ENCODE results near the gene CNTNAP2.
"Not testable (repeated sequence)": the region's sequence is repeated elsewhere in the genome, so short reads cannot be mapped to it uniquely, and the experiment has no call there.

The CNTNAP2 gene

GRCh38 chr7:148395352-148395811 lies 2278.8 kb downstream of the CNTNAP2 start:
- DNase-seq, result no peak

GRCh38 chr7:148395990-148396716 lies 2279.6 kb downstream of the CNTNAP2 start:
- no peak for DNase-seq

GRCh38 chr7:148397056-148397455 lies 2280.5 kb downstream of the CNTNAP2 start:
- DNase-seq, result no peak

- no peak for DNase-seq
These were observed 2280.9 kb downstream of the CNTNAP2 start for GRCh38 chr7:148397551-148397950.

- DNase-seq, result no peak
These were observed 2281.4 kb downstream of the CNTNAP2 start for GRCh38 chr7:148397985-148398384.

GRCh38 chr7:148398844-148399365 lies 2282.3 kb downstream of the CNTNAP2 start:
- DNase-seq, result no peak

GRCh38 chr7:148400101-148400500 lies 2283.5 kb downstream of the CNTNAP2 start:
- DNase-seq, result no peak

GRCh38 chr7:148402159-148402558 lies 2285.6 kb downstream of the CNTNAP2 start:
- no peak for DNase-seq

GRCh38 chr7:148403466-148403993 lies 2286.9 kb downstream of the CNTNAP2 start:
- DNase-seq, result no peak

- no peak for DNase-seq
These were observed 2291.7 kb downstream of the CNTNAP2 start for GRCh38 chr7:148408307-148408706.

GRCh38 chr7:148410905-148411304 lies 2294.3 kb downstream of the CNTNAP2 start:
- no peak for DNase-seq

GRCh38 chr7:148412691-148413090 lies 2296.1 kb downstream of the CNTNAP2 start:
- no peak for DNase-seq

GRCh38 chr7:148419856-148420832 lies 2303.5 kb downstream of the CNTNAP2 start:
- no peak for DNase-seq

- no peak for DNase-seq
These were observed 2305.4 kb downstream of the CNTNAP2 start for GRCh38 chr7:148422030-148422429.

GRCh38 chr7:148426393-148426792 lies 2309.8 kb downstream of the CNTNAP2 start:
- not testable (repeated sequence) for DNase-seq

GRCh38 chr7:148430690-148431089 lies 2314.1 kb downstream of the CNTNAP2 start:
- DNase-seq, result not testable (repeated sequence)

- DNase-seq, result no peak
These were observed 2317.1 kb downstream of the CNTNAP2 start for GRCh38 chr7:148433521-148434180.

GRCh38 chr7:148434181-148434757 lies 2317.7 kb downstream of the CNTNAP2 start:
- no peak for DNase-seq

- no peak for DNase-seq
These were observed 2318.3 kb downstream of the CNTNAP2 start for GRCh38 chr7:148434887-148435286.

GRCh38 chr7:148435715-148436114 lies 2319.1 kb downstream of the CNTNAP2 start:
- no peak for DNase-seq

- no peak for DNase-seq
These were observed 2319.5 kb downstream of the CNTNAP2 start for GRCh38 chr7:148436135-148436534.

GRCh38 chr7:148436571-148436970 lies 2320.0 kb downstream of the CNTNAP2 start:
- no peak for DNase-seq
